Measurements from ENCODE around the gene MRTFA. TPM values are rescaled to one million over a fixed set of nuclear protein-coding genes. Genes with fewer than 3 reads are reported as not detected.
A peak's percentile ranks its signal among the peaks of the same experiment; 100 is the strongest.

Gene MRTFA
- total RNA-seq, 2 donors from 2014 or later, result 71.8 to 129 TPM

- Histone ChIP-seq H3K9me3 (no peaks in the 10 kb centered on the region), H3K4me3 (peak overlapping the region; percentile 59), H3K4me1 (ENCODE audit: control insufficient read depth in 1 of 2, low read depth in 2 of 2) (peaks cover 27 to 30% of the 10 kb centered on the region in 2 donors), H3K36me3 (no peaks in the 10 kb centered on the region), H3K27ac (peak overlapping the region; percentile 39 to 59), H3K27me3 (replicated peaks; ENCODE audit: insufficient read depth) (no peaks in the 10 kb centered on the region)
- DNase-seq (ENCODE audit: low spot score) (no peak), ATAC-seq (ENCODE audit: insufficient number of reproducible peaks, low FRiP score, low read depth) (no peak)
- peak; percentile 69 for TF ChIP-seq CTCF (IDR thresholded peaks at IDR 0.05)
These were observed 199.8 kb downstream of the MRTFA start for GRCh38 chr22:40436505-40437431.

- ATAC-seq (ENCODE audit: insufficient number of reproducible peaks, low FRiP score, low read depth), result no peak
- Histone ChIP-seq H3K9me3 (no peaks in the 10 kb centered on the region), H3K27ac (no peak overlapping the region), H3K36me3 (peaks cover 5% of the 10 kb centered on the region), H3K4me1 (ENCODE audit: control insufficient read depth in 1 of 2, low read depth in 2 of 2) (peaks cover 35 to 42% of the 10 kb centered on the region in 2 donors), H3K4me3 (no peak overlapping the region), H3K27me3 (replicated peaks; ENCODE audit: insufficient read depth) (no peaks in the 10 kb centered on the region)
- TF ChIP-seq CTCF (IDR thresholded peaks at IDR 0.05), result no peak
- DNase-seq (ENCODE audit: low spot score), result no peak
These were observed 201.8 kb downstream of the MRTFA start for GRCh38 chr22:40434745-40435144.

GRCh38 chr22:40434106-40434505, 202.4 kb downstream of the MRTFA start:
- no peaks in the 10 kb centered on the region for H3K27me3 ChIP-seq (replicated peaks; ENCODE audit: insufficient read depth)
- H3K27ac ChIP-seq, result no peak overlapping the region
- peaks cover 35 to 42% of the 10 kb centered on the region in 2 donors for H3K4me1 ChIP-seq (ENCODE audit: control insufficient read depth in 1 of 2, low read depth in 2 of 2)
- no peak for ATAC-seq (ENCODE audit: insufficient number of reproducible peaks, low FRiP score, low read depth)
- TF ChIP-seq CTCF (IDR thresholded peaks at IDR 0.05), result no peak
- H3K9me3 ChIP-seq, result no peaks in the 10 kb centered on the region
- DNase-seq (ENCODE audit: low spot score), result no peak
- H3K36me3 ChIP-seq, result peaks cover 11% of the 10 kb centered on the region
- H3K4me3 ChIP-seq, result no peak overlapping the region

GRCh38 chr22:40433416-40434090, 203.0 kb downstream of the MRTFA start:
- Histone ChIP-seq H3K4me1 (ENCODE audit: control insufficient read depth in 1 of 2, low read depth in 2 of 2) (peaks cover 35 to 42% of the 10 kb centered on the region in 2 donors), H3K36me3 (peaks cover 16% of the 10 kb centered on the region), H3K27ac (no peak overlapping the region), H3K27me3 (replicated peaks; ENCODE audit: insufficient read depth) (no peaks in the 10 kb centered on the region), H3K9me3 (no peaks in the 10 kb centered on the region), H3K4me3 (no peak overlapping the region)
- no peak for DNase-seq (ENCODE audit: low spot score)
- no peak for ATAC-seq (ENCODE audit: insufficient number of reproducible peaks, low FRiP score, low read depth)
- TF ChIP-seq CTCF (IDR thresholded peaks at IDR 0.05), result no peak

- ATAC-seq (ENCODE audit: insufficient number of reproducible peaks, low FRiP score, low read depth), result no peak
These were observed 203.9 kb downstream of the MRTFA start for GRCh38 chr22:40432625-40433024.

More at GRCh38 chr22:40432625-40433024, 203.9 kb downstream of the MRTFA start:
- Histone ChIP-seq H3K36me3 (peaks cover 24% of the 10 kb centered on the region), H3K4me1 (ENCODE audit: control insufficient read depth in 1 of 2, low read depth in 2 of 2) (peaks cover 31 to 38% of the 10 kb centered on the region in 2 donors), H3K4me3 (no peak overlapping the region), H3K27me3 (replicated peaks; ENCODE audit: insufficient read depth) (no peaks in the 10 kb centered on the region), H3K9me3 (no peaks in the 10 kb centered on the region), H3K27ac (no peak overlapping the region)
- no peak for DNase-seq (ENCODE audit: low spot score)
- TF ChIP-seq CTCF (IDR thresholded peaks at IDR 0.05), result no peak

All from thoracic aorta (tissue), 2 donors.